IPS-15b (cell line): ENCODE results near the gene FBXL16.

ENCODE experiments used
- H3K27me3 ChIP-seq: one replicate; pipeline ENCODE4 v1.6.1; 2013; ENCODE audit warnings: low read length; ENCODE audit not compliant: control insufficient read depth, insufficient read depth
- H3K36me3 ChIP-seq: one replicate; pipeline ENCODE4 v1.6.1; 2013; ENCODE audit warnings: low read length; ENCODE audit not compliant: control insufficient read depth, insufficient read depth
- H3K4me1 ChIP-seq: one replicate; pipeline ENCODE4 v1.6.1; 2013; ENCODE audit warnings: mild to moderate bottlenecking, low read length; ENCODE audit not compliant: control insufficient read depth, insufficient read depth
- H3K4me3 ChIP-seq: one replicate; pipeline ENCODE4 v1.5.1; 2013; ENCODE audit warnings: low read depth, low read length
- H3K9ac ChIP-seq: one replicate; pipeline ENCODE4 v1.6.1; 2013; ENCODE audit warnings: low read depth, mild to moderate bottlenecking, low read length
- H3K9me3 ChIP-seq: one replicate; pipeline ENCODE4 v1.6.1; 2013; ENCODE audit warnings: mild to moderate bottlenecking, low read length; ENCODE audit not compliant: control insufficient read depth, insufficient read depth

The FBXL16 gene

DNA sequence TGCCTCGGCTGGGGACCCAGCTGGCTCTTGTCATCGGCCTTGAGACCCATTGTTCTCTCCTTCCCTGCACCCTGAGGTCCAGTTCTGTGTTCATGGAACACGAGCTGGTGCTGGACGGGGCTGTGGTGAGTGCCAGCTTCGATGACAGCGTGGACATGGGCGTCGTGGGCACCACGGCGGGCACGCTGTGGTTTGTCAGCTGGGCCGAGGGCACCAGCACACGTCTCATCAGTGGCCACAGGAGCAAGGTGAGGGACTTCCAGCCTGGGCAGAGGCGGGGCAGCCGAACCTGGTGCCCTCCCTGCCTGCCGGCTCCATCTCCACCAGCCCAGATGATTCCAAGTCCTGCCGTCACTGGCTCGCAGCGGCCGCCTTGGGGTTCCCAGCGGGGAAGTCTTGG, 43.0 kb downstream of the FBXL16 start:
- no peaks in the 10 kb centered on the region for H3K4me1 ChIP-seq

DNA sequence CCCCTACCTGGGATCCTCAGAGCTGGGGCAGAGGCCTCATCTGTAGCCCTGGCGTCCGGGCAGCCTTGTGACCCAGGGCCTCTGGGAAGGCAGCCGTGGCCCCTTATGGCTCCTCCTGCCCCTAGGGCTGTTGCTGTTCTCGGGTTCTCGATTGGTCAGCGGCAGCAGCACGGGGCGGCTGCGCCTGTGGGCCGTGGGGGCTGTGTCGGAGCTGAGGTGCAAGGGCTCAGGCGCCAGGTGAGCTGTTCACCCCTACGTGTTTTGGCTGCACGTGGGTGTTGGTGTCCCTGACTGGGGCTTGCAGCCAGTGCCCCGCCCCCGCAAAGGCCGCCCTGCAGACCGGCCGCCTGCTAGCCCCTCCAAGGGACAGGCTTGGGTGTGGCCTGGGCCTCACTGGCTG, 43.5 kb downstream of the FBXL16 start:
- no peak overlapping the region for H3K4me3 ChIP-seq
- peaks cover 29% of the 10 kb centered on the region for H3K36me3 ChIP-seq
- no peak overlapping the region for H3K9ac ChIP-seq
- no peaks in the 10 kb centered on the region for H3K27me3 ChIP-seq
- no peaks in the 10 kb centered on the region for H3K4me1 ChIP-seq
- no peaks in the 10 kb centered on the region for H3K9me3 ChIP-seq

More for the DNA sequence above, 43.0 kb downstream of the FBXL16 start:
- no peaks in the 10 kb centered on the region for H3K9me3 ChIP-seq
- no peak overlapping the region for H3K4me3 ChIP-seq
- no peaks in the 10 kb centered on the region for H3K27me3 ChIP-seq
- H3K36me3 ChIP-seq: peaks cover 28% of the 10 kb centered on the region
- no peak overlapping the region for H3K9ac ChIP-seq

DNA sequence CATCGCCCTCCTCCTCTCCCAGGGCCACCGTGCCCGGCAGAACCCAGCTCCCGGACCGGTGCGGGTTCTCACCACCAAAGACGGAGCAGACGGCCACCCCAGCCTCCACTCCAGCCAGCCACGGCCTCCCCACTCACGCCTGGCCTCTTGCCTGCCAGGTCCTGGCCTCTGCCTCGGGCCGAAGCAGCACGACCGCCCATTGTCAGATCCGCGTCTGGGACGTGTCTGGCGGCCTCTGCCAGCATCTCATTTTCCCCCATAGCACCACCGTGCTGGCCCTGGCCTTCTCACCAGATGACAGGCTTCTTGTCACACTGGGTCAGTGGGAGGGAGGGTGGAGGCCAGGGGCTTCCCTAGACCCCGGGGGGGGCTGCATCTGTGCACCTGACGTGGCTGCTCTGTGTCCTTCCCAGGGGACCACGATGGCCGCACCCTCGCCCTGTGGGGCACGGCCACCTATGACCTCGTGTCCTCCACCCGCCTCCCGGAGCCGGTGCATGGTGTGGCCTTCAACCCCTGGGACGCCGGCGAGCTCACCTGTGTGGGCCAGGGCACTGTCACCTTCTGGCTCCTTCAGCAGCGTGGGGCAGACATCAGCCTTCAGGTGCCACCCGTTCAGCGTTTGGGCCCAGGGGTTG, 44.3 kb downstream of the FBXL16 start:
- H3K27me3 ChIP-seq: no peaks in the 10 kb centered on the region
- H3K9me3 ChIP-seq: no peaks in the 10 kb centered on the region
- no peak overlapping the region for H3K4me3 ChIP-seq
- H3K36me3 ChIP-seq: peaks cover 31% of the 10 kb centered on the region
- peak overlapping the region; percentile 54 for H3K9ac ChIP-seq
- H3K4me1 ChIP-seq: no peaks in the 10 kb centered on the region

DNA sequence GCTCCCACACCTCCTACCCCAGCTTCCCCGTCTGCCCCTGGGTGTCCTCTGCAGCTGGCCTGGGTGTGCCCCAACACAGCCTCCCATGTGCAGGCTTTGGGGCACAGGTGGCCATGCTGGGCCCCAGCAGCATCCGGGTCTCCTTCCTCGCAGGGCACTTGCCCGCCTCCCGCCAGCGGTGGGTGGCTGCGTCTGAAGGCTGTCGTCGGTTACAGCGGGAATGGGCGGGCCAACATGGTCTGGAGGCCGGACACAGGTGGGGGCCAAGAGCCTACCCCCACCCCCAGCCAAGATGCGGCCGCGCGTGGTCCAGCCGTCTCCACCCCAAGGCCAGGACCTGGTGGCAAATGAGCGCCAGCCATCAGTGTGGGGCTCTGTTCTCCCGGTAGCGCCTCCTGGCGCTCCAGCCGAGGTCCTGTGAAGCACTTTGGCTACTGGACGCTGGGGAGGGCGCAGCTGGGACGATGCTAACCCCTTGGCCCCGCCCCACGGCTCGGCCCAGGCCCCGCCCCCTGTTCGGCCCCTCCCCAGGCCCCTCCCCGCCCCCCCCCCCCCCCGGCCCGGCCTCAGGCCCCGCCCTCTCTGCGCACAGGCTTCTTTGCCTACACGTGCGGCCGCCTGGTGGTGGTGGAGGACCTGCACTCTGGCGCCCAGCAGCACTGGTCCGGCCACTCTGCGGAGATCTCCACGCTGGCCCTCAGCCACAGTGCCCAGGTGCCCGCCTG, 45.0 kb downstream of the FBXL16 start:
- H3K4me3 ChIP-seq: no peak overlapping the region
- H3K9me3 ChIP-seq: no peaks in the 10 kb centered on the region
- peak overlapping the region; percentile 54 for H3K9ac ChIP-seq
- H3K27me3 ChIP-seq: no peaks in the 10 kb centered on the region
- peaks cover 38% of the 10 kb centered on the region for H3K36me3 ChIP-seq
- H3K4me1 ChIP-seq: no peaks in the 10 kb centered on the region

DNA sequence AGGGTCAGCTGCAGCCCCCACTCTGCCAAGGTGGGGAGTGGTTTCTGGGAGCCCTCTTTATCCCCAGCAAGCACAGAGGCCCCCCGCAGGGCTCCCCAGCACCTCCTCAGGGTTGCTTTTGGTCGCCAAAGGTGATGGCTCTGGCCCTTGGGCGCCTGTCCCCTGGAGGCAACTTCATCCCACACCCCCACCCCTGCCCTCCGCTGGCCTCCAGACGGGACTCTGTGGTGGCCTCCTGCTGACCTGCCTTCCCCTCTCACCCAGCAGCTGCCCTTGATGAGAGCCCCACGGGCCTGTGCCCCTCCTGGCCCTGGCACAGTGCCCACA, 45.5 kb downstream of the FBXL16 start:
- Histone ChIP-seq H3K27me3 (no peaks in the 10 kb centered on the region), H3K4me1 (no peaks in the 10 kb centered on the region), H3K9me3 (no peaks in the 10 kb centered on the region), H3K9ac (no peak overlapping the region), H3K4me3 (no peak overlapping the region), H3K36me3 (peaks cover 41% of the 10 kb centered on the region)

DNA sequence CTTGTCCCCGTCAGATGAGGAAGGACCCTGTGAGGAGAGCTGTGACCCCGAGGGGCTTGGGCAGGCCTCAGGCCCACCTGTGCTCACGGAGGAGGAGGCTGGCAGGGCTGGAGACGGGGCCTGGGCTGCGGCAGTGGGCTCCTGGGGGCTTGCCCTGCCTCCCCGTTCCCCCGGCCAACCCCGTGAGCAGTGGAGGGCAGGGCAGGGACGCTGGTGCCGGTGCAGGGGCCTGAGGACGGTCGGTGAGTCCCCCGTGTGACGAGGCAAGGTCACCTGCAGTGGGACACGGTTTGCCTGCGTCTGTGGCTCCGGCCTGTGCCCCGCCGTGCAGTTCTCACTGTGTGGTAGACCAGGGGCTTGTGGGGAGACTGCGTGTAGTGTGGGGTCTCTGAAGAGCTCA, 46.0 kb downstream of the FBXL16 start:
- Histone ChIP-seq H3K36me3 (peaks cover 41% of the 10 kb centered on the region), H3K9me3 (no peaks in the 10 kb centered on the region), H3K4me1 (no peaks in the 10 kb centered on the region), H3K4me3 (no peak overlapping the region), H3K27me3 (no peaks in the 10 kb centered on the region), H3K9ac (no peak overlapping the region)

DNA sequence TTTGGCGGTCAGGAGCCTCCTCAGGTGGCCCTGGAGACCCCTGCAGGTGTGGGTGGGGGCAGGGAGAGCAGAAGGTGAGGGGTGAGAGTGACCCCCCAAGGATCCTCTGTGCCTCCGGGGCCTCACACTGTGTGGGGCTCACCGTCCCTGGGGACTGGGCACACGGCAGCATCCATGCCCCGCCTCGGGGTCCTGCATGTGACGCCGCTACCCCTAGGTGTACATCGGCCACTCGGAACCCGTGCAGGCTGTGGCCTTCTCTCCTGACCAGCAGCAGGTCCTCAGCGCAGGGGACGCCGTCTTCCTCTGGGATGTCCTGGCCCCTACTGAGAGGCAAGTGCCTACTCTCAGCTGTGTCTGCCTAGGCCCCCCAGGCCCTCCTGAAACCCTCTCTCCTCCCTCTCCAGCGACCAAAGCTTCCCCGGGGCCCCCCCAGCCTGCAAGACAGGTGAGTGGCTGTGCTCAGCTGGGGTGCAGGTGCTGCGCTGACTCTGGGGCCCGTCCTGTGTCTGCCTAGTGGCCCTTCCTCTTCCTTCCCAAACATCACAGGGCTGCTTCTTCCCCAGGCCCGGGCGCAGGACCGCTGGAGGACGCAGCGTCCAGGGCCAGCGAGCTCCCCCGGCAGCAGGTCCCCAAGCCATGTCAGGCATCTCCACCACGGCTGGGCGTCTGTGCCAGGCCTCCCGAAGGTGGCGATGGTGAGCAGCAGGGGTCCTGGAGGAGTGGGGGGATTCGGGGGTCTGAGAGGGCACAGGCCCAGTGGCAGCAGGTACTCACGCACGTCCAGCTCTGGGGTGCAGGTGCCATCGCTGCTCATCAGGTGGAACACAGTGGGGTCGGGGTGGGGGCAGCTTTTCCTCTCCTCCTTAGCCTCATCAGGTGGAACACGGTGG, 46.7 kb downstream of the FBXL16 start:
- no peak overlapping the region for H3K4me3 ChIP-seq
- no peaks in the 10 kb centered on the region for H3K4me1 ChIP-seq
- H3K36me3 ChIP-seq: peaks cover 41% of the 10 kb centered on the region
- H3K9me3 ChIP-seq: no peaks in the 10 kb centered on the region
- H3K9ac ChIP-seq: no peak overlapping the region
- no peaks in the 10 kb centered on the region for H3K27me3 ChIP-seq

DNA sequence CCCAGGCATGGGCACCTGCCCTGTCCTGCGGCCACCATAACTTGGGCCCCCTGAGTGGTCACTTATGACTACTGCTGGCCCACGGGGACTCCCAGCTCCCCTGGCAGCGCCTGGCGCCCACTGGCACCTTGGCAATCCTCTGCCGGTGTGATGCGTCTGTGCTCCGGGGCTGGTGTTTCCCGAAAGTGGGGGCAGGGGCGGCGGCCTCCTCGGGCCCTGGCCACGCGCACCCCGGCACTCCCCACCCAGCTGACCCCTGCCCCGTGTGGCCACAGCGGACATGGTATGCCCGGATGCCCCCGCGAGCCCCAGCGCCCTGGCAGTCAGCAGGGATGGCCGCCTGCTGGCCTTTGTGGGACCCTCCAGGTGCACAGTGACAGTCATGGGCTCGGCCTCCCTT, 48.1 kb downstream of the FBXL16 start:
- Histone ChIP-seq H3K27me3 (no peaks in the 10 kb centered on the region), H3K36me3 (peaks cover 45% of the 10 kb centered on the region), H3K4me3 (no peak overlapping the region), H3K9ac (no peak overlapping the region), H3K9me3 (no peaks in the 10 kb centered on the region), H3K4me1 (no peaks in the 10 kb centered on the region)

DNA sequence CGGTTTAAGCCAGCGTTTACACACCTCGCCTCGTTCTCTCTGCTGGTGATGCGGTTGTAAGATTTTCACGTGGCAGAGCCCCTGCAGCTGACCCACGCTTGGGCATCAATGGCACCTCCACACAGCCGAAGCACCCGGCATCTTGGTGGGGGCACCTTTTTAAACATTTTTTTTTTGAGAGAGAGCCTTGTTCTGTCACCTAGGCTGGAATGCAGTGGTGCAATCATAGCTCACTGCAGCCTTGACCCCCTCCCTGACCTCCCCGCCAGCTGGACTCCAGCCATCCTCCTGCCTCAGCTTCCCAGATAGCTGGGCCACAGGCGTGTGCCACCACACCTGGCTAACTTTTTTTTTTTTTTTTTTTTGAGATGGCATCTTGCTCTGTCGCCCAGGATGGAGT, 51.6 kb downstream of the FBXL16 start:
- Histone ChIP-seq H3K4me1 (no peaks in the 10 kb centered on the region), H3K27me3 (no peaks in the 10 kb centered on the region), H3K9me3 (no peaks in the 10 kb centered on the region), H3K9ac (no peak overlapping the region), H3K4me3 (no peak overlapping the region), H3K36me3 (peaks cover 55% of the 10 kb centered on the region)

DNA sequence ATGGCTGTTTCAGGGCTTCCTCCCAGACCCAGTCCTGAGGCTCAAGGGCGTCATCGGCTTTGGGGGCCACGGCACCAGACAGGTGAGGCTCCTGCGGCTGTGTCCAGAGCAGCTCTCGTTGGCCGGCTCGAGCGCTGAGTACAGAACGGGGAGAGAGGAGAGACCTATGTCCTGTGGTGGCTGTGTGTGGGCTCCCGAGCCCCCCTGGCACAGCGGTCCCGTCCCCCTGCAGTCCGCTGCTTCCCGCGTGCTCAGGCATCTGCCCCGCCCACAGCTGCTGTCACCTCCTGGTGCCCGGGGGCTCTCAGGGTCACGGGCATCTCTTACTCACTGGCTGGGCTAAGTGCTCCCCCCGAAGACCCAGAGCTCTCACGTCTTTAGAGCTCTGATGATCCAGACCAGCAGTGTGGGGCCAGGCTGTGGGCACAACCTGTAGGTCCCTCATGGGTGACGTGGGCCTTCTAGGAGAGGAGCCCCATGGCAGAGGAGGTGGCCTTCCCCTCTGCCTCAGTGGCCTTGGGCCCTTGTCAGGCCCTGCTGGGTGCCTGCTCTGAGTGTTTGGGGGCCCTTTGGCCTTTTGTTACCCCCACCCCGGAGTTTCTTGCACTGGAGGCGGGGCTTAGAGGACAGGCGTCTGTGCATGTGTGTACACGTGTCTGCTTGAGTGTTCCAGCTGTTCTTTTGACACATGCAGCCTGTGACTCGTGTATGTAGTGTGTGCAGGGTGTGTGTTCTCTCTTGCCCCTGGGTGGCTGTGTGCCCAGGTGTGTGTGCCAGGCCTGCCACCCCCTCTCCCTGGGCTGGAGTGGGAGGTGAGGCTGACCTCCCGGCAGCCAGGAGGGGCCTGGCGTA, 52.9 kb downstream of the FBXL16 start:
- no peaks in the 10 kb centered on the region for H3K27me3 ChIP-seq
- no peaks in the 10 kb centered on the region for H3K4me1 ChIP-seq
- H3K4me3 ChIP-seq: no peak overlapping the region
- H3K9ac ChIP-seq: no peak overlapping the region
- H3K9me3 ChIP-seq: no peaks in the 10 kb centered on the region
- peaks cover 46% of the 10 kb centered on the region for H3K36me3 ChIP-seq

DNA sequence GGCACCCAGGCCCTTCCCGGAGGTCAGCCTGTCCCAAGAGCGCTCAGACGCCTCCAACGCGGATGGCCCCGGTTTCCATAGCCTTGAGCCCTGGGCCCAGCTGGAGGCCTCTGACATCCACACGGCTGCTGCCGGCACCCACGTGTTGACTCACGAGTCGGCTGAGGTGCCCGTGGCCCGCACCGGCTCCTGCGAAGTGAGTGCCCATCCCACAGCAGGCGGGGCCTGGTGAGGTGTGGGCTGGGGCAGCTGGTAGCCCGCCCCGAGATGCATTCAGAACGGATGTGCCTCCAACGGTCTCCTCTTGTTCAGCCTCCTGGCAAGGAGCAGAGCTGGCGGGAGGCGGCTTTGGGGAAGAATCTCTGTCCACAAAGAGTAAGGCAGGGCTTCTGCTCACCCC, 53.8 kb downstream of the FBXL16 start:
- Histone ChIP-seq H3K27me3 (no peaks in the 10 kb centered on the region), H3K36me3 (peaks cover 43% of the 10 kb centered on the region), H3K9me3 (no peaks in the 10 kb centered on the region), H3K4me1 (no peaks in the 10 kb centered on the region), H3K9ac (no peak overlapping the region), H3K4me3 (no peak overlapping the region)
